SIG-M5 (cell line): ENCODE measurements around the gene OR2F1.

Experiments
- DNase-seq: peaks from one replicate; lab custom pipeline; 2025; lab: John Stamatoyannopoulos, UW

Gene OR2F1, protein sequence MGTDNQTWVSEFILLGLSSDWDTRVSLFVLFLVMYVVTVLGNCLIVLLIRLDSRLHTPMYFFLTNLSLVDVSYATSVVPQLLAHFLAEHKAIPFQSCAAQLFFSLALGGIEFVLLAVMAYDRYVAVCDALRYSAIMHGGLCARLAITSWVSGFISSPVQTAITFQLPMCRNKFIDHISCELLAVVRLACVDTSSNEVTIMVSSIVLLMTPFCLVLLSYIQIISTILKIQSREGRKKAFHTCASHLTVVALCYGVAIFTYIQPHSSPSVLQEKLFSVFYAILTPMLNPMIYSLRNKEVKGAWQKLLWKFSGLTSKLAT

DNA sequence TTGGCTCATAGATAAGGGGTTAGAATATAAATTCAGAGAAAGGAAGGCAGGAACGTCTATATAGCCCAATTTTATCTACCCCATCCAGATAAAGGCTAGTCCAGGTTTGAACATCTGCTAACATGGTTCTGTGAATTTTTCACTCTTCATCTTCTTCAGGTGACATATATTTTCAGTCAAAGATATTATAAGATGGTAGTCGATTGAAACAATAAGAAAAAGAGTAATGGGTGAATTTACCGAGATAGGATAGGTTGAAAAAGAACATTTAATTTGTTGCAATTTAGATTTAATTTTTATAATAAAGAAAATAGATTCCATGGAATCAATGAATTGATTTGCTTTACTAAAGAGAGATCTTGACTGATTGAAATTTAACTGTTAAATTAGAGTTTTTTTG, at the start of gene OR2F1:
Gene OR2F1 (plus strand): TSS at position 301 of the 400 bp plus-strand sequence. CDS start 5,127 bp downstream, outside the sequence.
- DNase-seq: no peak

DNA sequence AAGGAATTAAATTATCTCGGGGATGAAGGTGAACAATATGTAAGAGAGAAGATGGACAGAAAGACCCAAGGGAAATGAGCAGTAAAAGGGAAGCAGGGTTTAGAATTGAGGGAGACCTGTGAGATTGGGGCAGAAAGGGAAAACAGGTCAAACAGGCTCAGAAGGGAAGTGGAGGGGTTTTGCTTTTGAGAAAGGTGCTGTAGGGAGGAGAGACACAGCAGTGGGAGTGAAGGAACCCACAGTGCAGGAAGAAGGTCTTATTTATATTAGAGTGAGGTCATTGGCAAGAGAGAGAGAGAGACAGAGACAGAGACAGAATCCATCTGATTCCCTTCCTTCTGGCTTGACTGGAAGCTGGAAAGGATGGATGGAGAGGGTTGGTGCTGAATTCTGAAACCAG, 49.1 kb upstream of the OR2F1 start:
- no peak for DNase-seq

DNA sequence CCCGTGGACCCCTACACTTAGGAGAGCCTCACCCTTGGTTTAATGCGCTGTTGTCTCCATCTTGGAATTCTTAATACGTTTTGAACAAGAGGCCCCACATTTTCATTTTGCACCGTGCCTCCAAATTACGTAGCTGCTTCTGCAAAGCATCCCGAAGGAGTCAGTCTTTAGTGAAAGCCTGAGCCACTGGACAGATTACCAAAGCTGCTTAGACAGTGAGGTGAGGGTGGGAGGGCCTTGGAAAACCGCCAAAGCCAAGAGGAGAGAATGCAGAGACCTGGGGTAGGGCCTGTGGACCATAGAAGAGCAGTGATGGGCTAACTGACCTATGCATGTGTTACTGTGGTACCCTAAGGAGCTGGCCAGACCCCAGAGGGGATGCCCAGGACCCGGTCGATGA, 48.5 kb upstream of the OR2F1 start:
- DNase-seq: no peak

DNA sequence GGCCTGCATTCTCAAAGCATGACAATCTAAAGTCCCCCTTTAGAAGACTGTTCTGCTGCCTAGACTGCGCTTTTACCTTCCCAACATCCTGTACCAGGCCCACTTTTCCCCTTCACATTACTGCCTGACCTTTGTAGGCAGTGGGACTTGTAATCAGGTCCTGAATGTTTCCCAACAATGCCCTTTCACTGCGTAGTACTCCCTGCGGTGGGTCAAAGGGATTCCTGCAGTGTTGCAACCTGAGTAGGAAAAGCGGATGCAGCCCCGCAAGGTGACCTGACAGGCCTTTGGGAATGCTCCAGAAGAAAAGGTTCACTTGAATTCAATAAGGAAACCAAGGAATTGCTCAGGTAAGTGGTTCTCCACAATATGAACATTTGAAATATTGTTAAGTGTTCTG, 47.7 kb upstream of the OR2F1 start:
- no peak for DNase-seq

DNA sequence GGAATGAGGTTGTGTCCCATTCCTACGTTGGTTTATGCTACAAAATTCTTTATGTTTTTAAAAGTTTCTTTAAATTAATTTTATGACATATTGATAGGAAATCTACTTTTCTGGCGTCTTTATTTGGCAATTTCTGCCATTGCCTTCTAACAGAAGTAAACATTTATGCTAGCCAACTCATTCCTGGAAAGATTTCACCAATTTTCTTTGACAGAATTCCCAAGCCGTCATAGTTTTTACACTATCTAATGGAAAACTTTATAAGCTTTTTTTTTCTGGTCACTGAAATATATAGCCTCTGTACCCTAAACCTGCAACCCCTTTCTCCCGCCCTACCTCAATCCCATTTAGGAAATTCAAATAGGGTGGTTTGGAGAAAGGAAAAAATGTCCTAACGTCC, 46.5 kb upstream of the OR2F1 start:
- no peak for DNase-seq

DNA sequence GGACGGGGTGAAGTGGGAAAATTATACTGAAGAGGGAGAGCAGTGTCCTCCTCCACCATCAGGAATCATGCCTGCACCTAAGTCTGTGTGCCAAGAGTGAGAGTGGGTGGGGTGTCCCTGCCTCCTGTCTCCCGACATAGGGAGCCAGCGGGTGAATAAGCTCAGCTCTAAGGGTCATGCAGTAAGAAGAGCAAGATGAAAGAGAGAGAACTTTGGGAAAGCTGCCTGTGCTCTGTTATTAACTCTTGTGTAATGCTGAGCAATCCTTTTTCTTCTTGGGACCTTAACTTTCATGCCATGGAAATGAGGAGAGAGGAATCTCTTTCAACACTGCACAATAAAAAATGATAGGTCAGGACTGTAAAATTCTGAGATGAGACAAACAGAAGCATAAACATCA, 44.8 kb upstream of the OR2F1 start:
- DNase-seq: no peak

DNA sequence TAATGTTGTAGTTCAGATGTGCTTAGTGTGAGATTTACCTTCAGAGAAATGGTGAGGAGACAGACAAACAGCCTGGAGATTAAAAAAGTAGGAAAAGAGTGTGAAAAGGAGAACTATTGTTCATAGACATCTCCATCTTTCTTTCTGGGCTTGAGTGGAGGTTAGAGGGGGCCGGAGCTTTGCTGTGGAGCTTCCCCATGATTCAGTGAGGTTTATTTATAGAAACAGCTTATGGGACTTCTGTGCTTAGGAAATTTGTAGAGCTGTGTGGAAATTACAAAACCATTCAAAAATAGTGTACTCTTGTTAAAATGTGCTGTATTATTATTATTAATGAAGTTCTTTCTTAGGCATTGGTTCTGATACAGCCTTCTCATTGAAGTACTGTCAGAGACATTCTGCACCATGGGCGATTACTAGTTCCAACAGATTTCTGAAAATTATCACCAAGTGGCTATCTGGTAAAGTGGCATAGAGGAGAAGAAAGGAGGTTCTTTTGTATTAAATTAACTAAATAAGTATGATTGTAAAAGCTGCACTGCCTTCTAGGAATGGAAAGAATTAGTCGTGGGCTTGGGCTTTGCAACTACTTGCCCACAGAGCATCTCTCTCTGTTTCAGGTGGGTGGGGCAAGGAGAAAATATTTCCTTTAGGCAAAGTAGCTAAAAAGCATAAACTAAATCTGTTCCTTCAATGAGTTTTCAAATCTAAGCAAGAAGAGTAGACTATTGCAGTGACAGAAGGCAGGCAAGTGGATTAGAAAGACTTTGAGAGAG, 44.0 kb upstream of the OR2F1 start:
- no peak for DNase-seq

DNA sequence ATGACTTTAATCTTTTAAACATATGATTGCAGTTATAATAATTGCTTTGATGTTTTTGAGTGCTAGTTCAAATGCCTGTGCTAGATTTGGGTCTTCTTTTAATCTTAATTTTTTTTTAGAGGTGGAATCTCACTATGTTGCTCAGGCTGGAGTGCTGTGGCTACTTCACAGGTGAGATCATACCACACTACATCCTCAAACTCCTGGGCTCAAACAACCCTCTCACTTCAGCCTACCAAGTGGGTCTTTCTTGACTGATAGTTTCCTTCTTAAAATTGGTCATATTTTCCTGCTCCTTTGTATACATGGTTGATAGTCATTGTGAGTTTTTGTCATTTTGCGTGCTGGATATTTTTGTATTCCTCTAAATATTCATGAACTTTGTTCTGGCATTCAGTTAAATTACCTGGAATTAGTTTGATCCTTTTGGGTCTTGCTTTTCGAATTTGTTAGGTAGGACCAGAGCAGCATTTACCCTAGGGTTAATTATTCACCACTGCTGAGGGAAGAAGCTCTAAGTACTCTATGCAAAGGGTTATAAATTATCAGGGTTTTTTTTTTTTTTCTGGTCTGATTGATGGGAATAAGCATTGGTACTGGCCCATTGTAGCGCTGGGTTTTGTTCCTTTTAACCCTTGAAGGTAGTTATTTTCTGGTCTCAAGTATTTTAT, 40.6 kb upstream of the OR2F1 start:
- no peak for DNase-seq

DNA sequence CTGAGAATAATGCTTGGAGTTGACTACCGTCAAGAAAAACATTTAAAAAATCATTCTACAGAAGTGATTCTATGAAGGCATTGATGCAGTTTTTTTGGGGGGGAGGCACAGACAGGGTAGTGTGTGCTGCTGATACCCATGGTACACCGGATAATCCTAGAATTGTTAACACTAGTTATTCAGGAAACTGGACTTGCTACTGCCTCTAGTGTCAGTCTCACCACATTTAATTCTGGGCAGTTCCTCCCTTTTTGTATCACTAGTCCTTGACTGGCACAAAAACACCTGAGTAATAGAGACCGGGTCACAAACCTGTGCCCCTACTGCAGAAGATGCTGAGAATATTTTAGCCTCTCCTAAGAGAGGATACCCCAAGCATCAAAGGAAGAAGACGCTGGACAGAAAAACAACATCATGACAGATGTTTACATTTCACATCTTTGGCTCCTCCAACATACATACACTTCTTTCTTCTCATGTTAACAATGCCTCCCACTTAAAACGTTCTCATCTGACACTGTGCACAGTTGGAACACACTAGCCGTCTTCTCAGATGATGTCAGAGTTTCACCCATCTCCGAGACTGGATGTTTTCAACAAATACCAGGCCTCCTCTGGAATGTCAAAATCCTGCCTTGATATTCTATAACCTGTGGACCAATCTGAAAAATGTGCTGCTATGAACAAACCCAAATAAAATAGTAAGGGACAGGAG, 39.5 kb upstream of the OR2F1 start:
- DNase-seq: no peak

DNA sequence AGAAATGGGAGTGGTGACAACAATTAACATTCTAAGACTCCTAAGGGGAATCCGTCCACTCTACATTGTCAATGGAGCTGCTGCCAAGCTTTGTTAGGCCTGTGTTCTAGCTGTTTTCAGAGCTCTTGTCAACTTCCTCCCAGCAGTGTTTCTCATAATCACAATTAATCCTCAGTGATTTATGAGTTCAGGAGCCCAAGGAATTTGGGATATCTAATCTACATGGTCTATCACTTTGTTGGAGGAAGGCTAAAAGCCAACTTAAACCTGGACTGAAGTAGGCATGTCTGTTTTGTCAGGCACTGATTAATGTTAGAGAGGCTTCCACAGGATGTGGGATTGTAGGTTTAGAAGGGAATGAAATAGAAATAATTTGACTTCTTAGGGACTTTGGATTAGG, 29.8 kb upstream of the OR2F1 start:
- no peak for DNase-seq

DNA sequence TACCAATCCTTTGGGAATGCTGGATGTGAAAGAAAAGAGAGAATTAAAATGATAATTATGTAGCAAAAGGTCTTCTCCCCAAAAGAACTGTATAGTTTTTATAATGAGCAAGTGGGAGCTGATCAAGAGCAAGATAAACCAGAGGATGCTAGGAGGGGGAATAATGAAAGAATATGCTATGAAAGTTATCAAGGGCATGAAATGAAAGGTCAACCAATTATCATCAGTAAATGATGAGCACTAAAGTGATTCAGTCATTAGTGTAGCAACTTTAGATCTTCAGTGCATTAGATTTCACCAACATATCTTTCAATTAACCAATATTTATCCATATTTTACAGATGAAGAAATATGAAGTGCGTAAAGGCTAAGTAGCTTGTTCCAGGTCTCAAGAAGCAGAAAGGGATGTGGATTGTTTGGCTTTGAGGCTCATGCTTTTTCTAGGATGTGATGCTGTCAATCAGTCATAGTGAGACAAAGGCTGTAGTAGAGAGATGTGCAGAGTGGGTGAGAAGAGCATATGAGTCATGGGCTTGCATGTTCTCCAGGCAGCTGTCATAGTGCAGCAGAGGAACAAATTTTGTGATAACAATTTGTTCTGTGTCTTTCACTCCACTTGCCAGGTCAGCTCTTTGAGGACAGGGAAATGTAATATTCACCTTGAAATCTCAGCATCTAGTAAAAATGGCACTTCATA, 25.3 kb upstream of the OR2F1 start:
- DNase-seq: no peak

DNA sequence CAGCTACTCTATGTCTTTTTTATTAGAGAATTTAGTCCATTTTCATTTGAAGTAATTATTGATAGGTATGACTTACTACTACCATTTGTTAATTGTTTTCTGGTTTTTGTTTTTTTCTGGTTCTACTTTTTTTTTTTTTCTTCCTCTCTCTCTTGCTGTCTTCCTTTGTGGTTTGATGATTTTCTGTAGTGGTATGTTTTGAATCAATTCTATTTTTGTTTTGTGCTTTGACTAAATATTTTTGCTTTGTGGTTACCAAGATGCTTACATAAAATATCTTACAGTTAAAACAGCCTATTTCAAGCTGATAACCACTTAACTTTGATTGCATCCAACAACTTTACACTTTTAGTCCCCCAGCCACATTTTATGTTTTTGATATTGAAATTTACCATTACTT, 22.9 kb upstream of the OR2F1 start:
- DNase-seq: no peak

DNA sequence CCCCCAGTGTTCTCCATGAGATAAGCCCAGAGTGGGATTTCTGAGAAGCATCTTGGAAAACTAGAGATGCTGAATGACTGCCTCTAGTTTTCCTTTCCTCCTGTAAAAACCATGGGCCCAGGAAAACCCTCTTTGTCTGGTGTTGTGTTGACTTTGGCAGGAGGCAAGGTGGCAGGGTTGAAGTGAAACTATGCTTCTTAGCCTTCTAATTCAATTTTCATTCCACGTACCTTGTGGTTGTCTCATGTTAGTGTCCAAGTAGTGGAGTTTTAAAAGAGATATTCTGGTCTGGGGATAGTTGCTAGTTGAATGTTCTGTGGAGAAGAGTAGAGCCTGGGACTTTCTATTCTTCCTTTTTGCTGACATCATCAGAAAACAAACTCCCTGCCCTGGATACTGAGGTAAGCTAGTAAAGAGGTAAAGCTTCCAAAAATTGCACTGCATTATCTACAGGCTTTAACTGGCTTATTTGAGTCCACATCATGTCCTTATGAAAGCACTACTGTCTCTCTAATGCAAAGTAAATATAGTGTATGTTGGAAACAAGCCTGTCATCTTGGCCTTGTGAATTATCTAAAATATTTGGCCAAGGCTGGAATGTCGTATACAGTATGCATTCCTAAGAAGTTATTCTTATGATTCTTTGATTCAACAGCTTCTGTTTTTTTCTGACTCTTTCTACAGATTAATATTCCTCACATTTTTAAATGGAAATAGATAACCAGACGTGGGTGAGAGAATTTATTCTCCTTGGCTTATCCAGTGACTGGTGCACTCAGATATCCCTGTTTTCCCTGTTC, 19.9 kb upstream of the OR2F1 start, which contains the start of gene OR2F2:
Gene OR2F2 (plus strand): TSS at position 708 of the 800 bp plus-strand sequence. CDS start 0 bp downstream, at position 708.
- no peak for DNase-seq

DNA sequence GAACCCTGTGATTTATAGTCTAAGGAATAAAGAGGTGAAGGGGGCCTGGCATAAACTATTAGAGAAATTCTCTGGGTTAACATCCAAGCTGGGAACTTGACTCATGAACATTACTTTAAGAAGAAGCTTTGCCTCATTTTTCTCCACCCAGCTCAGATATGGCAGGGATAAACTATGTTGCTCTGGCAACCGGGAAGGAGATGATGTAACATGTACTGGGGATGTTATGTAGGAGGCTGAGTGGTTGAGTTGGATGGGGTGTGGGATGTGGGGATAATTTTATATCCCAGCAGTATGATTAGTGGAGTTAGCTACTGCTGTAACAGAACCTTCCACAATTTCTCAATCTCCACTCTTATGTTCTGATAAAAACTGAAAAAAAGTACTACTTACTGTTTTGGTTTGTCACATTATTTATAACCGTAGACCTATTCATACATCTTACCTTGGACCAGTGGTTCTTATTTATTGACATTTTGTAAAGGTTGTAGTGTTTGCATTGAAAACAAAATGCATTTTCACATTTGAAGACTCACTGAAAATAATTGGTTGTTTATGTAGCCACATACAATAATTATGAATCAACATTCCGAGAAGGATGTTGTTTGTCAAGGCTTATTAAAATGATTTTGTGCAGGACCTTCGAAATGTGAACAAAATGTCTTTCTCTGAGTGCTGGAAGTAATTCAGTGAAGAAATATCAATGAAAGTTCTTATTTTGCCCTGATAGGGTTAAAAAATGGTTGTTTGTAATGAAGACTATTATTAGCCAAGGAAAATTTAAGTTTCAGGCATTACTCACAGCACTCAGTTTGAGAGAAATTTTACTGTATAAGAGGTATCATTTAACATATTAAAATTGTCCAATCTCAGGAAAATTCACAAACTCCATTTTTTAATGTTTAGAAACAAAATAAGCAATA, 18.3 kb upstream of the OR2F1 start:
- DNase-seq: no peak

DNA sequence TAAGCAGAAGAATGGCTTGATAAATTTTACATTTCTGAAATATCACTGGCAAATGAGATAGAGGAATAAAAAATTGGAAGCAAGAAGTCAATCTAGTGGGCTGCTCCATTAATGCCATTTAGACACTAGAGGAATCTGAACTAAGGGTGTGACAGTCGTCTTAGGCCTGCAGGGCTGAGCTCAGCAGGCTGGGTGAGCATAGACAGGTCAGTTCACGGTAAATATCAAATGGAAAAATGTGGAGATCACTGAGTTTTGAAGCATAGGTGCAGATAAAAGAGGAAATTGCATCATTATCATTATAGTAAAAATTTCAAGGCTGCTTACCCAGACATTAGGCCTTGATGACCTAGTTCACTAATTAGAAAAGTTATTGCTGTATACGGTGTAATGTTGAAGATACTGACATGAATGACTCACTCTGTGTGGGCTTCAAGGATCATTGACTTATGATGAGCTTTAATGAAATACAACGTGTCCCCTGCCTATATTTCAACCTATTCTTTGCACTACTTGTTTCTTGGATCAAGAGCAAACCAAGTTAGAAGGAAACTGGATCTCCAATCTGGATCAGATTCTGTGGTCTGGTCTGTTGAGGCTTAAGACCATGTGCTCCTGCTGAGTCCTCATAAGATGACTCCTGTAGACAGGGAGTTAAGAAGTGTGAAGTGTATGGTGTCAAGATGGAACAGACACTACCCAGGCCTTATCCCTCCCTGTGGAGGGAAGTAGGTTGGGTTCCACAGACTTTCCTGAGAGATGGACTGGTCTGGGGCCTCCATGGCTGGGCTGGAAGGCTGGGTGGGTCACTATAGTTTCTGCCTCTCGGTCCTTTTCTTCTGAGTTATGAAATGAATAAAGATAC, 16.0 kb upstream of the OR2F1 start:
- no peak for DNase-seq

DNA sequence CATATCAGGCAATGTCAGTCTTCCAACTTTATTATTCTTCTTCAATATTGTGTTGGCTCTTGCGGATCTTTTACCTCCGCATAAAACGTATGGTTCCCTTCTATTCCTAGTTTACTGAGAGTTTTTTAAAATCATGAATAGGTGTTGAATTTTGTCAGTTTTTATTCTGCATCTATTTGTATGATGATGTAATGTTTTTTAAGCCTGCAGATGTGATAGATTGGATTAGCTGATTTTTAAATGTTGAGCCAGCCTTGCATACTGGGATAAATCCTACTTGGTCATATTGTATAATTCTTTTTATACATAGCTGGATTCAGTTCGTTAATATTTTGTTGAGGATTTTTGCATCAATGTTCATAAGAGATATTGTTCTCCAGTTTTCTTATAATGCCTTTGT, 9.2 kb upstream of the OR2F1 start:
- no peak for DNase-seq

DNA sequence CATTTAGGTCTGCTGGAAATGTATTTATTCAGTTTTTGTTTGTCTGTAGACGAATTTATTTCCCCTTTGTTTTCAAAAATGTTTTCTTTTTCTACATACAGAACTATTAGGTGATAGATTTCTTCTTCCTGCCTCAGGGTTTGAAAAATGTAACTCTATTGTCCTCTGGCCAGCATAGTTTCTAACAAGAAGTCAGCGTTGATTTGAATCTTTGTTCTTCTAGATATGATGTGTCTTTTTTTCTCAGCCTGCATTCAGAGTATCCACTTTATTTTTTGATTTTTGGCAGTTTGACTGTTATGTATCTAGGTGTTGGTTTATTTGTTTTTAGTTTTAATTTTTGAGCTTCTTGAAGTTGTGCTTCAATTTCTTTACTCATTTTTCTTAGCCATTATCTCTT, 7.5 kb upstream of the OR2F1 start:
- DNase-seq: no peak

DNA sequence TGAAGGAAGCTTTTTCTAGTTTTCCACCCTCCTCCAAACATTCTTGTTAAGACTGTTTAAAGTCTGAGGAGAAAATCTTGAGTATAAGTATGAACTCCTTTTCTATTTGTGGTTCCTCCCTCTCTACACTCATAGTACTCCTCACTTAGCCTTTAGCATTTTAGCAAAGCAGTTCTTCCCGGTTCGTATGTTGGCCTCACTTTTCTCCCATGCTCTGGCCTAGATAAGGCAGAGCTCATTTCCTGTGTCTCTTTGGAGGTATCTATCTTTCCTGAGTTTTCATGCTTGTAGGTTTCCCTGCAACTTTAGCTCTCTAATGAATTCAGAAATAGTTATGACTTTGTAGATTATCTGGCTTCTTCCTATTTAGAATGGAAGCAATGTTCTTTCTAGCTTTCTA, 5.9 kb upstream of the OR2F1 start:
- DNase-seq: no peak

DNA sequence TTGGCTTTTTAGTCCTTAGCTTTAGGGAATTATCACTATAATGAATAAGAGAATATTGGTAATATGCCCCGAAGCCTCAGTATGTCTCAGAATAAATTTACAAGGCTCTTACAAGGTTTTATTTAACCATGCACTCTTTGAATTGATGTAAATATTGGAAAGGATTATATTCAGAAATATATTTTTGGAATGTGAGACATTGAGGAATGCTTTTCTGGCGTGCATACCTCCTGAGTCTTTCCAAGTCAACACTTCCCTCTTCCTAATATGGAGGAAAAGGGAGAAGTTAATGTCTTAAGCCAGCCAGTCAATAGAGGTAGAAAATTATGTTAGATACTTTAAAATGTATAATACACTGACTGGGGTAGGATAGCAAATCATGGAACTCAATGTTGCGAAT, 1.2 kb upstream of the OR2F1 start:
- no peak for DNase-seq
